Uterus (tissue), 2 donors: ENCODE measurements around the gene PLCL1.

ENCODE experiments used
- POLR2A ChIP-seq, 2 donors: fragments of 450-650 bp; IDR thresholded peaks; one replicate each; pipeline ENCODE4 v1.6.1; 2016; ENCODE audit warnings: antibody characterized with exemption in 2 of 2, mild to moderate bottlenecking in 1 of 2, moderate library complexity in 1 of 2
- TF ChIP-seq, protein P1 (sequence below), 4 experiments: fragments of 200-600 bp in 2 of 4; fragments of 450-650 bp in 2 of 4; sonication (generic) in 2 of 4; IDR thresholded peaks; one replicate each; pipeline ENCODE4 v1.5.1; 2016 to 2019; ENCODE audit warnings: antibody characterized with exemption in 4 of 4, mild to moderate bottlenecking in 2 of 4, moderate library complexity in 1 of 4

- TF ChIP-seq, protein P1, sequence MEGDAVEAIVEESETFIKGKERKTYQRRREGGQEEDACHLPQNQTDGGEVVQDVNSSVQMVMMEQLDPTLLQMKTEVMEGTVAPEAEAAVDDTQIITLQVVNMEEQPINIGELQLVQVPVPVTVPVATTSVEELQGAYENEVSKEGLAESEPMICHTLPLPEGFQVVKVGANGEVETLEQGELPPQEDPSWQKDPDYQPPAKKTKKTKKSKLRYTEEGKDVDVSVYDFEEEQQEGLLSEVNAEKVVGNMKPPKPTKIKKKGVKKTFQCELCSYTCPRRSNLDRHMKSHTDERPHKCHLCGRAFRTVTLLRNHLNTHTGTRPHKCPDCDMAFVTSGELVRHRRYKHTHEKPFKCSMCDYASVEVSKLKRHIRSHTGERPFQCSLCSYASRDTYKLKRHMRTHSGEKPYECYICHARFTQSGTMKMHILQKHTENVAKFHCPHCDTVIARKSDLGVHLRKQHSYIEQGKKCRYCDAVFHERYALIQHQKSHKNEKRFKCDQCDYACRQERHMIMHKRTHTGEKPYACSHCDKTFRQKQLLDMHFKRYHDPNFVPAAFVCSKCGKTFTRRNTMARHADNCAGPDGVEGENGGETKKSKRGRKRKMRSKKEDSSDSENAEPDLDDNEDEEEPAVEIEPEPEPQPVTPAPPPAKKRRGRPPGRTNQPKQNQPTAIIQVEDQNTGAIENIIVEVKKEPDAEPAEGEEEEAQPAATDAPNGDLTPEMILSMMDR (IDR thresholded peaks at IDR 0.05), result no peak
- TF ChIP-seq POLR2A (IDR thresholded peaks at IDR 0.05), result no peak
Observed at GRCh38 chr2:197784956-197785941, 19.1 kb upstream of the PLCL1 start, which contains the start of gene BOLL.
